HepG2 (cell line): ENCODE measurements around the gene BAHCC1. TPM values are rescaled to one million over a fixed set of nuclear protein-coding genes. Genes with fewer than 3 reads are reported as not detected.

ENCODE experiments used
- ATAC-seq: fragments of 200-7000 bp; cut with Tn5 transposase; 3 replicates; pipeline ENCODE4 v1.9.1; 2020; ENCODE audit warnings: mild to moderate bottlenecking, moderate library complexity
- BruUV-seq: library from RNA; stranded (reverse); fragments of 400-500 nt; replicated peaks from 2 replicates; lab custom pipeline; 2021; lab: Mats Ljungman, UMichigan
- CTCF ChIA-PET: fragments of 300-600 bp; formaldehyde crosslinking; extraction: SDS; loops from one replicate; lab custom pipeline; 2021; ENCODE audit warnings: low total read pairs, inconsistent platforms, low intra/inter-chr PET ratio; lab: Yijun Ruan, JAX
- POLR2A ChIA-PET: fragments of 350-600 bp; sonication (Branson Sonifier 250); formaldehyde crosslinking; loops from one replicate; lab custom pipeline; 2020; ENCODE audit warnings: antibody characterized with exemption, inconsistent platforms; lab: Yijun Ruan, JAX
- DNase-seq: peaks from one replicate; pipeline ENCODE4 v3.0.0-alpha.2; 2015; ENCODE audit warnings: low spot score
- FAIRE-seq: peaks from 3 replicates; lab custom pipeline; 2011; peaks lifted over from hg19 to GRCh38; lab: Jason Lieb, UNC
- H2AFZ ChIP-seq: one replicate; pipeline ENCODE4 v1.6.1; 2011; ENCODE audit warnings: low read length, inconsistent platforms
- H3K27ac ChIP-seq: fragments of 300-600 bp; 3 replicates; pipeline ENCODE4 v1.8.0; 2011; ENCODE audit warnings: mixed run types, mild to moderate bottlenecking, mixed read lengths, low read length, inconsistent platforms; ENCODE audit not compliant: insufficient read depth; ENCODE audit errors: extremely low read length
- H3K27me3 ChIP-seq, 2 experiments: fragments of 200-600 bp in 1 of 2; 2 replicates in 1 of 2; 3 replicates in 1 of 2; pipeline versions ENCODE4 v1.6.0 to v1.8.0; 2011; ENCODE audit warnings: low read length in 2 of 2, mild to moderate bottlenecking in 2 of 2, moderate library complexity in 2 of 2, inconsistent platforms in 1 of 2; ENCODE audit not compliant: insufficient read depth in 2 of 2, control insufficient read depth in 1 of 2
- H3K36me3 ChIP-seq, 2 experiments: fragments of 200-600 bp in 1 of 2; replicated peaks in 1 of 2; 2 replicates in 1 of 2; 3 replicates in 1 of 2; pipeline versions ENCODE4 v1.5.1 to v1.8.0; 2011; ENCODE audit warnings: low read length in 2 of 2, inconsistent platforms in 1 of 2; ENCODE audit not compliant: insufficient read depth in 2 of 2, control insufficient read depth in 1 of 2
- H3K4me1 ChIP-seq: 2 replicates; pipeline ENCODE4 v1.5.1; 2012; ENCODE audit warnings: low read length, inconsistent platforms; ENCODE audit not compliant: insufficient read depth
- H3K4me2 ChIP-seq: 2 replicates; pipeline ENCODE4 v1.6.0; 2011; ENCODE audit warnings: low read depth, low read length, inconsistent platforms
- H3K4me3 ChIP-seq, 3 experiments: fragments of 200-600 bp in 1 of 3; sonication (generic), shearing (Covaris generic) in 1 of 3; replicated peaks in 1 of 3; 2 replicates each; pipeline ENCODE4 v1.5.1; 2011 to 2016; ENCODE audit warnings: low read length in 3 of 3, inconsistent platforms in 2 of 3, low read depth in 2 of 3, mild to moderate bottlenecking in 2 of 3, control low read depth in 1 of 3, mixed read lengths in 1 of 3; ENCODE audit not compliant: insufficient read depth in 1 of 3
- H3K79me2 ChIP-seq: one replicate; pipeline ENCODE4 v1.6.1; 2011; ENCODE audit warnings: low read length, inconsistent platforms; ENCODE audit not compliant: insufficient read depth
- H3K9ac ChIP-seq: 2 replicates; pipeline ENCODE4 v1.6.0; 2011; ENCODE audit warnings: mild to moderate bottlenecking, low read depth, low read length, inconsistent platforms; ENCODE audit not compliant: insufficient read depth
- H3K9me3 ChIP-seq: 2 replicates; pipeline ENCODE4 v1.5.1; 2012; ENCODE audit warnings: mild to moderate bottlenecking, low read length
- H4K20me1 ChIP-seq: 2 replicates; pipeline ENCODE4 v1.6.0; 2011; ENCODE audit warnings: inconsistent platforms, mild to moderate bottlenecking, low read length, moderate library complexity; ENCODE audit not compliant: insufficient read depth
- AHR ChIP-seq: IDR thresholded peaks from 2 replicates; pipeline ENCODE4 v1.6.1; 2018; ENCODE audit warnings: missing genetic modification reagents, missing compliant biosample characterization
- KDM1A ChIP-seq: IDR thresholded peaks from 2 replicates; pipeline ENCODE4 v1.6.1; 2016; ENCODE audit warnings: missing compliant biosample characterization
- MTA1 ChIP-seq: sonication (generic); formaldehyde crosslinking; IDR thresholded peaks from 2 replicates; pipeline ENCODE4 v1.4.0; 2020; ENCODE audit warnings: missing genetic modification reagents, mild to moderate bottlenecking, borderline replicate concordance
- NAIF1 ChIP-seq: sonication (generic); formaldehyde crosslinking; IDR thresholded peaks from 2 replicates; pipeline ENCODE4 v1.5.0; 2020; ENCODE audit warnings: mild to moderate bottlenecking, missing genetic modification reagents, borderline replicate concordance
- PHF5A ChIP-seq: IDR thresholded peaks from one replicate; pipeline ENCODE4 v1.6.1; 2018; ENCODE audit warnings: low read depth, missing genetic modification reagents; ENCODE audit not compliant: unreplicated experiment
- SOX13 ChIP-seq, 3 experiments: fragments of 450-650 bp in 1 of 3; sonication (generic) in 1 of 3; formaldehyde crosslinking in 1 of 3; IDR thresholded peaks in 2 of 3; conservative IDR thresholded peaks in 1 of 3; 2 replicates each; pipeline versions ENCODE4 v1.5.0 to v1.6.1; 2016 to 2020; ENCODE audit warnings: antibody characterized with exemption in 1 of 3, mild to moderate bottlenecking in 1 of 3, missing compliant biosample characterization in 1 of 3, missing genetic modification reagents in 1 of 3, moderate library complexity in 1 of 3
- ZNF296 ChIP-seq: sonication (generic); formaldehyde crosslinking; conservative IDR thresholded peaks from 2 replicates; pipeline ENCODE4 v1.5.0; 2020; ENCODE audit warnings: mild to moderate bottlenecking, missing genetic modification reagents
- ZNF33A ChIP-seq: sonication (generic); formaldehyde crosslinking; IDR thresholded peaks from 2 replicates; pipeline ENCODE4 v1.5.1; 2020; ENCODE audit warnings: missing genetic modification reagents, mild to moderate bottlenecking, moderate library complexity, borderline replicate concordance
- ZNF350 ChIP-seq: sonication (generic); formaldehyde crosslinking; IDR thresholded peaks from 2 replicates; pipeline ENCODE4 v1.4.0; 2020; ENCODE audit warnings: mild to moderate bottlenecking, low read depth, missing genetic modification reagents, borderline replicate concordance
- ZNF615 ChIP-seq: sonication (generic); formaldehyde crosslinking; IDR thresholded peaks from 2 replicates; pipeline ENCODE4 v1.5.0; 2020; ENCODE audit warnings: mild to moderate bottlenecking, missing genetic modification reagents, borderline replicate concordance
- ZNF619 ChIP-seq: sonication (generic); formaldehyde crosslinking; IDR thresholded peaks from 2 replicates; pipeline ENCODE4 v1.4.0; 2020; ENCODE audit warnings: mild to moderate bottlenecking, missing genetic modification reagents
- ZNF816 ChIP-seq: sonication (generic); formaldehyde crosslinking; IDR thresholded peaks from 2 replicates; pipeline ENCODE4 v1.8.0; 2022; ENCODE audit warnings: missing genetic modification reagents, mild to moderate bottlenecking, borderline replicate concordance
- WGBS: methylation state at CpG from one replicate; pipeline ENCODE4 v1.1.6; 2017; ENCODE audit warnings: low lambda C conversion rate; 5-methylcytosine and 5-hydroxymethylcytosine counted together
- in situ Hi-C: cut with HindIII; loops from 2 replicates; pipeline ENCODE4 v1.10.0; 2017; ENCODE audit warnings: low pct_unique_long_range_greater_than_20kb; ENCODE audit not compliant: extremely low pct_ligation_motif_present
- intact Hi-C: fragments of 100-400 bp; cut with micrococcal nuclease; formaldehyde crosslinking; loops from one replicate; pipeline ENCODE4 v1.10.0; 2022; ENCODE audit not compliant: unreplicated experiment
- polyA plus RNA-seq, 8 experiments: library from polyadenylated mRNA; depleted of rRNA in 3 of 8; stranded (reverse) in 7 of 8; unstranded in 1 of 8; fragments of >200 nt; fragmentation: Illumina TruSeq in 4 of 8; extraction: Trizol in 4 of 8; gene quantifications; 2 replicates each; pipeline versions ENCODE4 v1.2.1 to v1.2.3, GENCODE V29; 2011 to 2016; ENCODE audit warnings: low read depth in 4 of 8, missing spikeins in 1 of 8, mixed read lengths in 1 of 8; ENCODE audit not compliant: insufficient read depth in 1 of 8
- total RNA-seq, 5 experiments: library from RNA; depleted of rRNA; stranded (reverse); fragments of >200 nt; fragmentation: Illumina TruSeq; extraction: Trizol; gene quantifications; 2 replicates each; pipeline ENCODE4 v1.2.3, GENCODE V29; 2016; ENCODE audit warnings: low read depth in 1 of 5
- TF ChIP-seq, protein P1 (sequence below): sonication (generic); formaldehyde crosslinking; IDR thresholded peaks from 2 replicates; pipeline ENCODE4 v1.9.0; 2022; ENCODE audit warnings: low read depth, missing genetic modification reagents
- TF ChIP-seq, protein P2 (sequence below): sonication (generic); formaldehyde crosslinking; IDR thresholded peaks from 2 replicates; pipeline ENCODE4 v1.8.1; 2022; ENCODE audit warnings: low read depth, mild to moderate bottlenecking, missing genetic modification reagents
- TF ChIP-seq, protein P3 (sequence below): sonication (generic); formaldehyde crosslinking; IDR thresholded peaks from 2 replicates; pipeline ENCODE4 v1.8.0; 2022; ENCODE audit warnings: mild to moderate bottlenecking, missing genetic modification reagents, borderline replicate concordance

The BAHCC1 gene
- total and polyA plus RNA-seq, 2 of the 13 experiments (the other 11 are each of a cell fraction or from before 2014, with no cell fraction given): 1.4 to 1.7 TPM

DNA sequence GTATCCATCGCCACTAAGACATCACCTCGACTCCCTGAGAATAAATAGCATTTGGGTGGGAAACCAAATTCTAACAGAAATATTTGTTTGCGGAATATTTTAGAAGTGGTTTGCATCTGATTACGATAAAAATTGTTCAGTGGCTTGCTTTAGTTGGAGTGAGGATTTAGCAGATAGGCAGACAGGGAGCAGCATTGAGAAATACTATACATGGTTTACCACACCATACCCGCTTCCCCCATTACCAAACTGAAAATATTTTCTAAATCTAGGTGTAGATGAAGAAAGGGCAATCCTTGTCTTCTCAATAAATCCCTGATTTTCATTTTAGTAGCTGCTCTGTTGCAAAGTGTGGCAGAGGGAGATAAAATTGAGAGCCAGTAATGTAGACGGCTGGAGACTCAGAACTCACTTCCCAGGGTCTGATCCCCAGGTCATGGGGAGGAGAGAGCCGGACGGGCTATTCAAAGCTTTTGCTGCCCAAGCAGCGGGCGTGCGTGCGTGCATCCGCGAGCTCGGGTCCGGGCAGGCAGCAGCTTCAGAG, 808 bp upstream of the BAHCC1 start:
- peak overlapping the region; percentile 39 for H3K27ac ChIP-seq
- H4K20me1 ChIP-seq: peaks cover 15% of the 10 kb centered on the region
- no TSS peak for BruUV-seq
- peak overlapping the region; percentile 90 for H3K4me2 ChIP-seq
- POLR2A ChIA-PET: interaction anchor here (0.8 to 2.3 kb wide), 18 partner anchors 9 to 264 kb away, joined by 3 to 16 read pairs (median 5); partner anchors contain the start of genes ACTG1, FAAP100 and SLC38A10
- H3K9ac ChIP-seq: peak overlapping the region; percentile 54
- no peak overlapping the region for H2AFZ ChIP-seq
- H3K4me1 ChIP-seq: peaks cover 86% of the 10 kb centered on the region
- H3K79me2 ChIP-seq: peaks cover 23% of the 10 kb centered on the region
- CTCF ChIA-PET: no interaction called here
- DNase-seq (no peak), FAIRE-seq (no peak), ATAC-seq (no peak; the same call in 2 of the 3 replicates)
- 19% methylated on average over 6 of the region's 16 CpGs for WGBS
- intact Hi-C loops (loop anchor here (10.0 kb wide), 1 partner anchor 120 kb away; the partner anchor contains the start of gene ACTG1), in situ Hi-C loops (no loop called here)
- no peaks in the 10 kb centered on the region for H3K9me3 ChIP-seq
- peak overlapping the region; percentile 28 to 68 (median 51) for H3K4me3 ChIP-seq
- no peaks in the 10 kb centered on the region for H3K36me3 ChIP-seq
- H3K27me3 ChIP-seq: peaks cover 1 to 62% of the 10 kb centered on the region in 2 experiments; a peak in 4 of 5 replicates
- TF ChIP-seq ZNF615 (CRISPR knock-in tag) (no peak), AHR (0 out of 2 replicates have a peak, but pooled peaks have one; percentile 3), ZNF816 (CRISPR knock-in tag) (peak; percentile 7), MTA1 (CRISPR knock-in tag) (no peak), ZNF296 (CRISPR knock-in tag) (no peak), SOX13 (IDR thresholded peaks at IDR 0.05) (no peak), SOX13 (CRISPR knock-in tag; conservative IDR thresholded peaks at IDR 0.05 in 1 of 2, IDR thresholded peaks at IDR 0.05 in 1 of 2) (no peak), KDM1A (CRISPR knock-in tag) (no peak), PHF5A (CRISPR knock-in tag) (no peak), NAIF1 (CRISPR knock-in tag) (peak; percentile 16; the same call in 1 of the 2 replicates), ZNF619 (CRISPR knock-in tag) (no peak), ZNF350 (CRISPR knock-in tag) (no peak), ZNF33A (no peak)
- TF ChIP-seq, protein P1, sequence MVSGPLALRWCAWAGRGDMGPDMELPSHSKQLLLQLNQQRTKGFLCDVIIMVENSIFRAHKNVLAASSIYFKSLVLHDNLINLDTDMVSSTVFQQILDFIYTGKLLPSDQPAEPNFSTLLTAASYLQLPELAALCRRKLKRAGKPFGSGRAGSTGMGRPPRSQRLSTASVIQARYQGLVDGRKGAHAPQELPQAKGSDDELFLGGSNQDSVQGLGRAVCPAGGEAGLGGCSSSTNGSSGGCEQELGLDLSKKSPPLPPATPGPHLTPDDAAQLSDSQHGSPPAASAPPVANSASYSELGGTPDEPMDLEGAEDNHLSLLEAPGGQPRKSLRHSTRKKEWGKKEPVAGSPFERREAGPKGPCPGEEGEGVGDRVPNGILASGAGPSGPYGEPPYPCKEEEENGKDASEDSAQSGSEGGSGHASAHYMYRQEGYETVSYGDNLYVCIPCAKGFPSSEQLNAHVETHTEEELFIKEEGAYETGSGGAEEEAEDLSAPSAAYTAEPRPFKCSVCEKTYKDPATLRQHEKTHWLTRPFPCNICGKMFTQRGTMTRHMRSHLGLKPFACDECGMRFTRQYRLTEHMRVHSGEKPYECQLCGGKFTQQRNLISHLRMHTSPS (CRISPR knock-in tag): 0 out of 2 replicates have a peak, but pooled peaks have one; percentile 5
- TF ChIP-seq, protein P2, sequence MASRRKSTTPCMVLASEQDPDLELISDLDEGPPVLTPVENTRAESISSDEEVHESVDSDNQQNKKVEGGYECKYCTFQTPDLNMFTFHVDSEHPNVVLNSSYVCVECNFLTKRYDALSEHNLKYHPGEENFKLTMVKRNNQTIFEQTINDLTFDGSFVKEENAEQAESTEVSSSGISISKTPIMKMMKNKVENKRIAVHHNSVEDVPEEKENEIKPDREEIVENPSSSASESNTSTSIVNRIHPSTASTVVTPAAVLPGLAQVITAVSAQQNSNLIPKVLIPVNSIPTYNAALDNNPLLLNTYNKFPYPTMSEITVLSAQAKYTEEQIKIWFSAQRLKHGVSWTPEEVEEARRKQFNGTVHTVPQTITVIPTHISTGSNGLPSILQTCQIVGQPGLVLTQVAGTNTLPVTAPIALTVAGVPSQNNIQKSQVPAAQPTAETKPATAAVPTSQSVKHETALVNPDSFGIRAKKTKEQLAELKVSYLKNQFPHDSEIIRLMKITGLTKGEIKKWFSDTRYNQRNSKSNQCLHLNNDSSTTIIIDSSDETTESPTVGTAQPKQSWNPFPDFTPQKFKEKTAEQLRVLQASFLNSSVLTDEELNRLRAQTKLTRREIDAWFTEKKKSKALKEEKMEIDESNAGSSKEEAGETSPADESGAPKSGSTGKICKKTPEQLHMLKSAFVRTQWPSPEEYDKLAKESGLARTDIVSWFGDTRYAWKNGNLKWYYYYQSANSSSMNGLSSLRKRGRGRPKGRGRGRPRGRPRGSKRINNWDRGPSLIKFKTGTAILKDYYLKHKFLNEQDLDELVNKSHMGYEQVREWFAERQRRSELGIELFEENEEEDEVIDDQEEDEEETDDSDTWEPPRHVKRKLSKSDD (CRISPR knock-in tag): no peak
- TF ChIP-seq, protein P3, sequence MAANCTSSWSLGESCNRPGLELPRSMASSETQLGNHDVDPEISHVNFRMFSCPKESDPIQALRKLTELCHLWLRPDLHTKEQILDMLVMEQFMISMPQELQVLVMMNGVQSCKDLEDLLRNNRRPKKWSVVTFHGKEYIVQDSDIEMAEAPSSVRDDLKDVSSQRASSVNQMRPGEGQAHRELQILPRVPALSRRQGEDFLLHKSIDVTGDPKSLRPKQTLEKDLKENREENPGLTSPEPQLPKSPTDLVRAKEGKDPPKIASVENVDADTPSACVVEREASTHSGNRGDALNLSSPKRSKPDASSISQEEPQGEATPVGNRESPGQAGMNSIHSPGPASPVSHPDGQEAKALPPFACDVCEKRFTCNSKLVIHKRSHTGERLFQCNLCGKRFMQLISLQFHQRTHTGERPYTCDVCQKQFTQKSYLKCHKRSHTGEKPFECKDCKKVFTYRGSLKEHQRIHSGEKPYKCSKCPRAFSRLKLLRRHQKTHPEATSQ (CRISPR knock-in tag): 0 out of 2 replicates have a peak, but pooled peaks have one; percentile 3
